Tibial nerve (tissue), 4 donors: ENCODE results near the gene RFK. TPM values are rescaled to one million over a fixed set of nuclear protein-coding genes. Genes with fewer than 3 reads are reported as not detected.

Experiments used
- DNase-seq, 2 donors: peaks; one replicate each; pipeline ENCODE4 v3.0.0-alpha.2; 2019; ENCODE audit warnings: low spot score in 2 of 2
- H3K27ac ChIP-seq, 4 donors: fragments of 200-600 bp; sonication (generic) in 3 of 4; one replicate each; pipeline ENCODE4 v1.5.1; 2017 to 2019; ENCODE audit warnings: mild to moderate bottlenecking in 1 of 4
- H3K27me3 ChIP-seq, 2 donors: fragments of 200-600 bp; sonication (generic) in 1 of 2; one replicate each; pipeline versions ENCODE4 v1.5.1 to v1.6.0; 2017 to 2019
- H3K36me3 ChIP-seq, 3 donors: fragments of 200-600 bp; sonication (generic); one replicate each; pipeline ENCODE4 v1.5.1; 2018 to 2019
- H3K4me1 ChIP-seq, 4 donors: fragments of 200-600 bp; sonication (generic) in 3 of 4; one replicate each; pipeline ENCODE4 v1.5.1; 2017 to 2019
- H3K4me3 ChIP-seq, 4 donors: fragments of 200-600 bp; sonication (generic) in 3 of 4; one replicate each; pipeline ENCODE4 v1.5.1; 2017 to 2019; ENCODE audit warnings: mild to moderate bottlenecking in 1 of 4, moderate library complexity in 1 of 4
- H3K9me3 ChIP-seq, 4 donors: fragments of 200-600 bp; sonication (generic) in 3 of 4; one replicate each; pipeline ENCODE4 v1.5.1; 2017 to 2019
- CTCF ChIP-seq, 5 experiments: fragments of 200-600 bp in 3 of 5; fragments of 450-650 bp in 2 of 5; sonication (generic) in 3 of 5; IDR thresholded peaks; one replicate each; pipeline ENCODE4 v1.5.1; 2016 to 2019; ENCODE audit warnings: antibody characterized with exemption in 5 of 5, mild to moderate bottlenecking in 3 of 5, moderate library complexity in 2 of 5
- EP300 ChIP-seq, 2 donors: sonication (generic); formaldehyde crosslinking; IDR thresholded peaks; one replicate each; pipeline ENCODE4 v1.6.1; 2017; ENCODE audit warnings: antibody characterized with exemption in 2 of 2, mild to moderate bottlenecking in 1 of 2
- POLR2A ChIP-seq, 2 donors: fragments of 450-650 bp; IDR thresholded peaks; one replicate each; pipeline ENCODE4 v1.6.1; 2017; ENCODE audit warnings: antibody characterized with exemption in 2 of 2, mild to moderate bottlenecking in 2 of 2, moderate library complexity in 2 of 2
- WGBS, 2 donors: methylation state at CpG; one replicate each; pipeline ENCODE4 v1.1.5; 2018; 5-methylcytosine and 5-hydroxymethylcytosine counted together
- total RNA-seq, 4 donors: library from RNA; depleted of rRNA; stranded (reverse); fragments of >200 nt; gene quantifications; one replicate each; pipeline ENCODE4 v1.1.0, GENCODE V29; 2016

The RFK gene
- total RNA-seq, 4 donors from 2014 or later: 8.8 to 11.4 (median 9.9) TPM

GRCh38 chr9:76424491-76424890, 30.3 kb upstream of the RFK start:
- Histone ChIP-seq H3K9me3 (no peaks in the 10 kb centered on the region), H3K27me3 (no peaks in the 10 kb centered on the region), H3K27ac (no peak overlapping the region), H3K4me1 (no peaks in the 10 kb centered on the region), H3K36me3 (no peaks in the 10 kb centered on the region), H3K4me3 (no peak overlapping the region)
- 92 to 97% methylated on average over 4 of the region's 4 CpGs for WGBS, 2 donors
- no peak for DNase-seq
- TF ChIP-seq POLR2A (IDR thresholded peaks at IDR 0.05): no peak
- no peak for TF ChIP-seq EP300 (IDR thresholded peaks at IDR 0.05)
- no peak for TF ChIP-seq CTCF (IDR thresholded peaks at IDR 0.05)

GRCh38 chr9:76423216-76424177, 29.3 kb upstream of the RFK start:
- Histone ChIP-seq H3K36me3 (no peaks in the 10 kb centered on the region), H3K9me3 (no peaks in the 10 kb centered on the region), H3K4me1 (no peaks in the 10 kb centered on the region), H3K4me3 (no peak overlapping the region), H3K27me3 (no peaks in the 10 kb centered on the region), H3K27ac (no peak overlapping the region)
- WGBS, 2 donors: 49 to 56% methylated on average over 2 of the region's 2 CpGs
- no peak for DNase-seq
- TF ChIP-seq POLR2A (IDR thresholded peaks at IDR 0.05) (no peak), EP300 (IDR thresholded peaks at IDR 0.05) (no peak), CTCF (IDR thresholded peaks at IDR 0.05) (no peak)

GRCh38 chr9:76419782-76420380, 25.7 kb upstream of the RFK start:
- Histone ChIP-seq H3K4me1 (peaks cover 0 to 13% (median 2%) of the 10 kb centered on the region in 4 donors), H3K36me3 (no peaks in the 10 kb centered on the region), H3K27me3 (no peaks in the 10 kb centered on the region), H3K4me3 (no peak overlapping the region), H3K9me3 (peaks cover 0 to under 1% (median 0%) of the 10 kb centered on the region in 4 donors), H3K27ac (no peak overlapping the region)
- TF ChIP-seq EP300 (IDR thresholded peaks at IDR 0.05): no peak
- TF ChIP-seq CTCF (IDR thresholded peaks at IDR 0.05): peak; percentile 13 to 42 (median 29)
- DNase-seq: no peak
- WGBS, 2 donors: 68 to 72% methylated on average over 2 of the region's 2 CpGs

- H3K27me3 ChIP-seq: no peaks in the 10 kb centered on the region
- no peak overlapping the region for H3K4me3 ChIP-seq
- H3K36me3 ChIP-seq: no peaks in the 10 kb centered on the region
- no peak for TF ChIP-seq CTCF (IDR thresholded peaks at IDR 0.05)
- no peak overlapping the region for H3K27ac ChIP-seq
- H3K9me3 ChIP-seq: peaks cover 0 to 14% (median 2%) of the 10 kb centered on the region in 4 donors
- peaks cover 0 to 13% (median 2%) of the 10 kb centered on the region in 4 donors for H3K4me1 ChIP-seq
- WGBS, 2 donors: 0 to 81% methylated on average over 1 of the region's 1 CpG
- no peak for DNase-seq
Measured at GRCh38 chr9:76417394-76417793, 23.2 kb upstream of the RFK start.

GRCh38 chr9:76415731-76416130, 21.5 kb upstream of the RFK start:
- Histone ChIP-seq H3K4me1 (peaks cover 0 to 13% (median 2%) of the 10 kb centered on the region in 4 donors), H3K27me3 (no peaks in the 10 kb centered on the region), H3K4me3 (no peak overlapping the region), H3K36me3 (no peaks in the 10 kb centered on the region), H3K9me3 (peaks cover 0 to 14% (median 2%) of the 10 kb centered on the region in 4 donors), H3K27ac (peak overlapping the region in 1 of 4 donors; percentile 28)
- DNase-seq: no peak
- no peak for TF ChIP-seq POLR2A (IDR thresholded peaks at IDR 0.05)
